ENCODE measurements around the gene HLA-DRB1.

GRCh38 chr6:32637883-32638282, 48.2 kb upstream of the HLA-DRB1 start:
- TF ChIP-seq, protein P1, sequence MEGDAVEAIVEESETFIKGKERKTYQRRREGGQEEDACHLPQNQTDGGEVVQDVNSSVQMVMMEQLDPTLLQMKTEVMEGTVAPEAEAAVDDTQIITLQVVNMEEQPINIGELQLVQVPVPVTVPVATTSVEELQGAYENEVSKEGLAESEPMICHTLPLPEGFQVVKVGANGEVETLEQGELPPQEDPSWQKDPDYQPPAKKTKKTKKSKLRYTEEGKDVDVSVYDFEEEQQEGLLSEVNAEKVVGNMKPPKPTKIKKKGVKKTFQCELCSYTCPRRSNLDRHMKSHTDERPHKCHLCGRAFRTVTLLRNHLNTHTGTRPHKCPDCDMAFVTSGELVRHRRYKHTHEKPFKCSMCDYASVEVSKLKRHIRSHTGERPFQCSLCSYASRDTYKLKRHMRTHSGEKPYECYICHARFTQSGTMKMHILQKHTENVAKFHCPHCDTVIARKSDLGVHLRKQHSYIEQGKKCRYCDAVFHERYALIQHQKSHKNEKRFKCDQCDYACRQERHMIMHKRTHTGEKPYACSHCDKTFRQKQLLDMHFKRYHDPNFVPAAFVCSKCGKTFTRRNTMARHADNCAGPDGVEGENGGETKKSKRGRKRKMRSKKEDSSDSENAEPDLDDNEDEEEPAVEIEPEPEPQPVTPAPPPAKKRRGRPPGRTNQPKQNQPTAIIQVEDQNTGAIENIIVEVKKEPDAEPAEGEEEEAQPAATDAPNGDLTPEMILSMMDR (conservative IDR thresholded peaks at IDR 0.05; ENCODE audit: low read length) = no peak
- no peak for TF ChIP-seq EZH2phosphoT487 (IDR thresholded peaks at IDR 0.05; ENCODE audit: borderline replicate concordance, low read depth, low read length)
